Stimulated activated CD8-positive, alpha-beta memory T cell treated with anti-CD3 and anti-CD28 coated beads, Interleukin-2, amount 100 ng/mL, for 48 hours (primary cell): ENCODE data around the gene SYCE1.
"Not testable (repeated sequence)": the region's sequence is repeated elsewhere in the genome, so short reads cannot be mapped to it uniquely, and the experiment has no call there.

Source experiments
- DNase-seq, 2 donors: peaks; one replicate each; pipeline ENCODE4 v3.0.0-alpha.2; 2020; ENCODE audit warnings: low read depth in 2 of 2

Gene SYCE1

DNA sequence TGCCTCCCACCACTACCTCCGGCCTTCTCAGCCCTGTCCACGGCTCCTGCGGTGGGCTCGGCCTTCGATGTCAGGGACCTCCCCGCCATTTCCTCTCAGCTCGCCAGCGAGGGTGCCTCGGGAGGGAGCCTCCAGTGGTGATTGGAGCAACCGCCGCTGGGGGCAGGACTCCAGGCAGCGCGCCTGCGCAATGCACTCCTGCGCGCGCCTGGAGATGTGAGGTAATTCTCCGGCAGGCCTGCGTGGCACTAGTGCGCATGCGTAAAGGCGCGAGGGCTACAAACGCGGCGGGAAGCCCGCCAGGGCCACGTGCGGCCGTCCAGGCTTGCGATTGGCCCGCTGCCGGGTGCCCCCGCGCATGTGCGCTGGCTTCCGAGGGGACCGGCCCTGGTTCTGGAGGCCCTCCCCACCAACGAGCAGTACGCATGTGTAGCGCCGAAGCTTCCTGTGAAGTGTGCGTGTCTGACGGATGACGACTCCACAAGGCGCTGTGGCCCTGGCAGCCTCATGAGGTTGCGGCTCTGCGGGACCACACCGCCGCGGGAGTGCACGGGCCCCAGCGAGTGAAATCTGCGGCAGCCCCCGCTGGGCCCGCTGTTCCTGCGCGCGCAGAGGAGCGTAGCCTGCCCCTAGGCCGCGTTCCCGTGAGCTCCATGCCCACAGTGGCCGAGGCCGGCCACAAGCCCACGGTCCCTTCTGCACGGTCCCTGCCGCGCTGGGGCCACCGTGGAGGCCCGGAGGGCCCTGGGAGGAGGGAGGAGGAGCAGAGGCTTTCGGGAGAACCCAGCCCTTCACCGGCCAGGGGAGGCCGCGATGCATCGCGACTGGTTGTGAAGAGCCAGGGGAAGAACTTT lies at the start of gene SYCE1:
SYCE1 (minus strand) TSS at position 143 of the 854 bp plus-strand sequence; CDS start at position 89, 54 bp downstream.
- no peak for DNase-seq

DNA sequence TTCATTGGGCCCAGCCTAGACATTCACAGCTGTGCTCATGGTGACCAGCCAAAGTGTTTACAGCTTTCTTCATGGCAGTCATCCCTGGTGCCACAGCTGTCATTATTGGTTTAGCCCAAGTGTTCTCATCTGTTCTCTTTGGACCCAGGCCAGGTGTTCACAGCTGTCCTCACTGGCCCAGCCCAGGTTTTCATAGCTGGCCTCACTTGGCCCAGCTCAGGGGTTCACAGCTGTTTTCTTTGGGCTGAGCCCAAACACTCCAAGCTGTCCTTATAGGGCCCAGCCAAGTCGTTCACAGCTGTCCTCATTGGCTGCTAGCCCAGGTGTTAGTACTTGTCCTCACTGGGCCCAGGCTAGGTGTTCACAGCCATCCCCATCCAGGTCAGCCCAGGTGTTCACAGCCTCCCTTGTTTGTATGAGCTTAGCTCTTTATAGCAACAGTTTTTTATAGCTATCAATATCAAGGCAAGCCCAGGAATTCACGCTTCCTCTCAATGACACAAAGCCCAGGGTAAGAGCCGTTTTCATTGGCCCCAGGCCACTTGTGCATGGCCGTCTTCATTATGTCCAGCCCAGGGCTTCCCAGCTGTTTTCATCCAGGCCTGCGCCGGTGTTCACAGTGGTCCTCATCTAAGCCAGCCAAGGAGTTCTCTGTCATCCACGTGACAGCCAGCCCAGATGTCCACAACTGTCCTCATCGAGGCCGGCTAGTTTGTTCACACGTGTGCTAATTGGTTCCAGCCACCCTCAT lies 49.6 kb upstream of the SYCE1 start:
- DNase-seq: no peak

- no peak for DNase-seq
Measured at GRCh38 chr10:133613699-133614098, 48.3 kb upstream of the SYCE1 start.

DNA sequence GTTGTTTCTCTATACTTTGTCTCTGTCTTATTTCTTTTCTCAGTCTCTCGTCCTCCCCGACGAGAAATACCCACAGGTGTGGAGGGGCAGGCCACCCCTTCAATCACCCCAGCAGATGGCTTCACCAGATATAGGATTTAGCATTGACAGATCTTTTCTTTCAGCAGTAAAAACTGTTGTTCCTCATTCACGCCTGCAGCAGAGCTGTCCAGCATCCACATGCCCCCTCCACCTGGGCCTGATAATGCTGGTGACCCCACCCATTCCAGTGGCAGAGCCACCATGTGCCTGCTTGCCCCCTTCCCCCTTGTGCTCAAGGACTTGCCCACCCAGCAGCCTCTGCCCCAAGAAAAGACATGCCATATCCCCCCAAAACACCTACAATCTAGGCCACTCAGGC lies 45.7 kb upstream of the SYCE1 start:
- DNase-seq: no peak

- DNase-seq: no peak
Measured at GRCh38 chr10:133608855-133609254, 43.5 kb upstream of the SYCE1 start.

- not testable (repeated sequence) for DNase-seq
Measured at GRCh38 chr10:133603434-133603833, 38.1 kb upstream of the SYCE1 start.

DNA sequence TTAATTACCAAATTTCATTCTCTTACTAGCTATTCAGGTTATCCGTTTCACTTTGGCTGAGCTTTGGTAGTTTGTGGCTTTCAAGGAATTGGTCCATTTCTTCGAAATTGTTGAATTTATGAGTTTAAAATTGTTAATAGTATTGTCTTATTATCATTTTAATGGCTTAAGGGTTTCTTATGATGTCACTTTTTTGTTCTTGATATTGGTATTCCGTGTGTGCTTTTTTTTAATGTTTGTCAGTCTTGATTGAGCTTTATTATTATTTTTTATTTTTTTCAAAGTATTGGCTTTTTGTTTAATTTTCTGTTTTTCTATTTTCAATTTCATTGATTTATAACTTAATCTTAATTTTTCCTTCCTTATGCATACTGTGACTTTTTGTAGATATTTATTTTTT lies 35.3 kb upstream of the SYCE1 start:
- DNase-seq: no peak

GRCh38 chr10:133599869-133600268 lies 34.5 kb upstream of the SYCE1 start:
- not testable (repeated sequence) for DNase-seq

DNA sequence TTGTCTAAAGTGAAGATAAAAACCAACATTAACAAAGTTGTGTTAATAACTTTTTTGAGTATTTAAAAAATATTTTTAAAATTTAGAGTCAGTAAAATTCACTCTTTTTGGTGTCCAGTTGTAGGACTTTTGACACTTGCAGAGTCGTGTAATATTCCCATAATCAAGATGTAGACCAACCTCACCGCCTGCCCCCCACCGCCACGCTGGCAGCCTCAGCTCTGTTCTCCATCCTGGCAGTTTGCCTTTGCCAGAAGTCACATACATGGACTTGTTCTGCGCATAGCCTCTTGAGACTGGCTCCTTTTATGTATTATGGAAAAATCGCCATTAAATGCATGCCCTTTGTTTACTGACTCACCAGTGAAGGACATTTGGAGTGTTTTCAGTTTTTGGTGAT lies 27.3 kb upstream of the SYCE1 start:
- no peak for DNase-seq

DNA sequence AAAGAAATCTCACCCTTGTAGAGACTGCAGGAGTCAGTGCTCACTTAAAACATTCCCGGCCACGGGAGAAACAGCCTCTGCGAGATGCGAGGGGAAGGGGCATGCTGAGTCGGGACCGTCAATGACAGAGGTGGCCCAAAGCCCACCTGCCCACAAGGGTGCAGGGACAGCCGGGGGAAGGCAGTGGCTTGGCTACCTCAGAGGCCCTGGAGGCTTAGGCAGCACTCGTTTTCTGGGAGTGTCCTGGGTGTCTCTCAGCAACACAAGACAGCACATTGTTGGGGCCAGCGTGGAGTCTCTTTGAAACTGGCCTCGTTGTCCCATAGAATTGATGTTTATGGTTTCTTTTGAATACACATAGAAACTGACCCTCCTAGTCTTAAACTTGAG lies 25.6 kb upstream of the SYCE1 start:
- DNase-seq: no peak

GRCh38 chr10:133590226-133590969 lies 25.0 kb upstream of the SYCE1 start:
- no peak for DNase-seq

GRCh38 chr10:133577037-133577436 lies 11.7 kb upstream of the SYCE1 start:
- DNase-seq: not testable (repeated sequence)

- not testable (repeated sequence) for DNase-seq
Measured at GRCh38 chr10:133573460-133573859, 8.1 kb upstream of the SYCE1 start.

GRCh38 chr10:133572055-133572454 lies 6.7 kb upstream of the SYCE1 start:
- not testable (repeated sequence) for DNase-seq

DNA sequence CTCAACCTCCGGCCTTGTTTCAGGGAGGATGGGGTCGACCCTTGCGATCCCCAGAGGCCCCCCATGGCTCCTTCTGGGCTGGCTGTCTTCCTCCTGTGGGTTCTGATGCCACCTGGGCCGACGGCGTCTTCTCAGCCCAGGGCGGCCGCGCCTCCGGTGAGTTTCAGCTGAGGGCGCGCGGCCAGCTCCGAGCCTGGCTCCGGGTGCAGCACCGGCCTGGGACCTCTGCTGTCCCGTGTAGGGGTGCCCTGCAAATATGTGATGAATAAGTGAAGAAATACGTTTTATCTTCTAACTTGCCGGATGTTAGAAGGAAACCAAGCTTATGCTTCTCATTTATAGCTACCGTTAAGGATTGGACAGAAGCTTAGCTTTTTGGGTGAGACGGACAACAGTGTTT lies 4.4 kb upstream of the SYCE1 start:
- not testable (repeated sequence) for DNase-seq

DNA sequence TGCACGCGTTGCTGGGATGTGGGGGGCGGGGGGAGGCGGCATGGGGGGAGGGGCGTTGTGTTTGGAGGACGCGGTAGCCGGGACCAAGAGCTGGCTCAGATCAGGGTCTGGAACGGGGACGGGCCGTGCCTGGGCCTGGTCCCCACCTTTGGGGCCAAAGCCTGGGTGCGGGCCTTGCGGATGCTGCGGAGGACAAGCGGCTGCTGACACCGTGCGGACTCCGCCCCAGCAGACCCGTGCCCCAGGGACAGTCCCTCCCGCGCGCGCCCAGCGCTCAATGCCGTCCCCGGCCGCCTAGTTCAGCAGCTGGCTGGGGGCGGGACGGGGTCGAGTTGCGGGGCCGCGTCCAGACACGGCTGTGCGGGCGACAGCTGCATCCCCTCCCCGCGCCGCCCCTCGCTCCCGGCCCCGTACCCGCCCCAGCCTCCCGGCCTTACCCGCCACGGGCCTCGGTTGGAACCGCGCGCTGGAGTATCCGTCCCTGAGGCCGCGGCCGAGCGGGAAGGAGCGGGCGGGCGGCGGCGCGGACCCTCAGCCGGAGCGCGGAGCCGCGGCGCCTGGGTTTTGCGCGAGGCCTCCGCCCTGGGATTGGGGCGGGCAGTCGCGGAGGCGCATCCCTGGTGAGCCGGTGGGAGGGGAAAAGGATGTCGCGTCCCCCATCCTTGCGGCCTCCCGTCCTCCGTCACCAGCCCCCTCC lies 3.6 kb upstream of the SYCE1 start:
- not testable (repeated sequence) for DNase-seq

GRCh38 chr10:133568287-133568614 lies 2.9 kb upstream of the SYCE1 start:
- no peak for DNase-seq

GRCh38 chr10:133567609-133568286 lies 2.4 kb upstream of the SYCE1 start:
- DNase-seq: no peak

DNA sequence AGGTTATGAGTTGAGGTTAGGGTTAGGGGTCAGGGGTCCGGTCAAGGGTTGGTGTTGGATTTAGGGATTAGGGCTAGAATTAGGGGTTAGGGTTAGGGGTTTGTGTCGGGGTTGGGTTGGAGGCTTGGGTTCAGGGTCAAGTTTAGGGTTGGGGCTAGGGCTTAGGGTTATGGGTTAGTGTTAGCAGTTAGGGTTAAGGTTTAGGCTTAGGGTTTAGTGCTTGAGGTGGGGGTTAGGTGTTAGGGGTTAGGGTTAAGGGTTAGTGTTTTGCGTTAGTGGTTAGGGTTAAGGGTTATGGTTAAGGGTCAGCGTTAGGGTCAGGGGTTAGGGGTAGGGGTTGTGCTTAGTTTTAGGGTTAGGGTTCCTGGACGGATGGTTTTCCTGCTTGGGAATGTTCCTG lies 1.7 kb upstream of the SYCE1 start:
- no peak for DNase-seq

DNA sequence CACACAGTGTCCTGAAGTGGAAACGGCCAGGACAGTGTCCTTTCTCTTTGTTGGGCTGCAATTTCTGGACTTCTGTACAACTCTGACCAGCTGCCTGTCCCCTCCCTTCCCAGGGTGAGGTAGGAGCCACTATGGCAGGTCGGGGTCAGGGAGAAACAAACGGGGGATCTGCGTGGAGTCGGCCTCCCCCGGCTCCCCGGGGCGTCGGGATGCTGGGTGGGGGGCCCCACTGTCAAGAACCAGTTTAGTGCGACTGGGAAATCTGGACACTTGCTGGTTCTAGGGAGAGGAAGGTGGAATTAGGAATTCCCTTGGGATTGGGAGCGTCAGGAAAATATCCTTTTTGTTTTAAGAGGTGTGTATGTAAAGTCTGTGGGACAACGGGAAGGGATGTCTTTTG lies 567 bp downstream of the SYCE1 start:
- no peak for DNase-seq

DNA sequence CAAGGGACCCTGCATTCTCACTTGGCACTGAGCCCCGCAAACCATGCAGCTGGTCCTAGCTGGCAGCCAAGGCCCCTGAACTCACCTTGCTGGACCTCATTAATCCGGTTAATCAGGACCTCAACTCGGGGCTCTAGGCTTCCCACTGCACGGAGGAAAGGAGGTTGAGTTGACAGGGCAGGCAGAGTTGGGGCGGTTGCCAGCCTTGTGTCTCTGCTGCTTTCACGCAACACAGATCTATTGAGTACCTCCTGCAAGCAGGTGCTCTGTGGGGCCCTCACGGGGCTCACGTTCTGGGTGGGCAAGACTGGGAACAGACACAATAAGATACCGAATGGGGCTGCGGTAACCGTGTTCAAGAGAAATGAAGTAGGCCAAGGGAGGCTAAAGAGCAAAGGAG lies 6.2 kb downstream of the SYCE1 start:
- no peak for DNase-seq
